Tongue (tissue), 2 donors: ENCODE measurements around the gene RECQL5. TPM values are rescaled to one million over a fixed set of nuclear protein-coding genes. Genes with fewer than 3 reads are reported as not detected.

ENCODE experiments used
- DNase-seq: peaks from one replicate; pipeline ENCODE4 v3.0.0-alpha.2; 2015
- total RNA-seq: library from RNA; depleted of rRNA; stranded (reverse); fragments of >200 nt; gene quantifications from one replicate; pipeline ENCODE4 v1.2.3, GENCODE V29; 2014

The RECQL5 gene
- 21.5 TPM for total RNA-seq

DNA sequence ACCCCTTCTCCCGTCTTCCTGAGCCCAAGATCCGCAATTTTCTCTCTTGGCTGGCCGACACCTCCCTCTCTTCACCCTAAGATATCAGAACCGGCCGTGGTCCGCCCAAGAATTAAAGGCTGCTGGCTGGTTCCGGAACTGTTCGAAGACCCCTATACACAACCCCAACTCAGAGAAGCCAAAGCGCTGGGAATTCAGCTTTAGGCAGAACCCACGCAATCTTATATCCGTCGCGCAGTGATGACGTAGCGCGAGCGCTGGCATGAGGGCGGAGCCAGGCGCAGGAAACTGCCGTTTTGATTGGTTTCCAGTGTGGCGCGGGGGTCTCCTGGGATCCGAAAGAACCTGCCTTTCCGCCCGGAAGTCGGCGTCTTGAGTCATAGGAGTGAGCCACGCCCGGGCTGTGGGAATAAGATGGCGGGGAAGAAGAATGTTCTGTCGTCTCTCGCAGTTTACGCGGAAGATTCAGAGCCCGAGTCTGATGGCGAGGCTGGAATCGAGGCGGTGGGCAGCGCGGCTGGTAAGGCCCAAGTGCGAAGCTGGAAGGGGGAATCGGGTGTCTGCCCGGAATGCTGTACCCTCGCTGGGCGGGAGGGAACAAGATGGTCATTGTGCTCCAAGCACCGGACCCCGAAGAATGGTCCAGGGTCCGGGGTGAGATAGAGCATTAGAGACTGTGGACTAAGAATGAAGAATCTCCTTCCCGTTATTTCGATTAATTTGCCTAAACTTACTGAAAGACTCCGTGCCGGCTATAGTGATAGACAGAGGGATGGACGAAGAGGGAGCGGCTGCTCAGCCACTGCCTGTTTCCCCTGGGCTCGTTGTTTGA, at the start of gene RECQL5, which contains the start of gene SAP30BP:
Gene RECQL5, minus strand, starts transcription at position 196 of the 832 bp plus-strand sequence. CDS start 597 bp downstream, outside the sequence.
Gene SAP30BP, plus strand, starts transcription at position 380 of the 832 bp plus-strand sequence. Its CDS starts 35 bp downstream, at position 415.
- DNase-seq, result peak; percentile 99

DNA sequence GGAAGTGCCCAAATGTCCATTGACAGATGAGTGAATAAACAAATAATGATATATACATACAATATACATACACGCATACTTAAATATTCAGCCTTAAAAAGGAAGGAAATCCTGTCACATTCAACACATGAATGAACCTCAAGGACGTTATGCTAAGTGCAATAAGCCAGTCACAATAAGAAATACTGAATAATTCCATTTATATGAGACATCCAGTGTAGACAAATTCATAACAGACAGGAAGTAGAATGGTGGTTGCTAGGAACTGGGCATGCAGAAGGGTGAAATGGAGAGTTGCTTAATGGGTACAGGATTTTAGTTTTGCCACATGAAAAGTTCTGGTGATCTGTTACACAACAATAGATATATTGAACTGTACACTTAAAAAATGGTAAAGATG, 45.5 kb upstream of the RECQL5 start:
- no peak for DNase-seq

DNA sequence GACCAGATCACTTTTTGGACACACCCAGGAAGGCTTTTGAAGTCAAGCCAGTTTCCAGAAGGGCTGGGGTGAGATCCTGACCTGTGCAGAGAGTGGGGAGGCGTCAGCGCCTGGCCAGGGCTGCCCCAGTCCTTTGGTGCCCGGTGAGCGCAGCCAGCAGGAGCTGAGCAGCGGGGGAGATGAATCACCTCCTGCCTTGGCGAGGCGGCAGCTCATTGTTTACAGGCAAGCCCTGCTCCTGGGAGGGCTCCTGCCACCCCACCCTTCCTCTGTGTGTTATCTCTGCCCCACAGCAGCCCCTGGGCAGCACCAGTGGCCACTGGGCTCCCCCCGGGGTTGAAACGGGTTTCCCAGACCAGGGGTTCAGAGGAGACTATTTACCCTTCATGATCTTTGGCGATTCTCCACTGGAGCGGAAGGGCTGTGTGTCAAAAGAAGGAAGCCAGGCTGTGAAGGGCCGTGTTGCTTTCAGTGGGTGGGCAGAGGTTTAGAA, 40.2 kb upstream of the RECQL5 start:
- DNase-seq, result no peak

DNA sequence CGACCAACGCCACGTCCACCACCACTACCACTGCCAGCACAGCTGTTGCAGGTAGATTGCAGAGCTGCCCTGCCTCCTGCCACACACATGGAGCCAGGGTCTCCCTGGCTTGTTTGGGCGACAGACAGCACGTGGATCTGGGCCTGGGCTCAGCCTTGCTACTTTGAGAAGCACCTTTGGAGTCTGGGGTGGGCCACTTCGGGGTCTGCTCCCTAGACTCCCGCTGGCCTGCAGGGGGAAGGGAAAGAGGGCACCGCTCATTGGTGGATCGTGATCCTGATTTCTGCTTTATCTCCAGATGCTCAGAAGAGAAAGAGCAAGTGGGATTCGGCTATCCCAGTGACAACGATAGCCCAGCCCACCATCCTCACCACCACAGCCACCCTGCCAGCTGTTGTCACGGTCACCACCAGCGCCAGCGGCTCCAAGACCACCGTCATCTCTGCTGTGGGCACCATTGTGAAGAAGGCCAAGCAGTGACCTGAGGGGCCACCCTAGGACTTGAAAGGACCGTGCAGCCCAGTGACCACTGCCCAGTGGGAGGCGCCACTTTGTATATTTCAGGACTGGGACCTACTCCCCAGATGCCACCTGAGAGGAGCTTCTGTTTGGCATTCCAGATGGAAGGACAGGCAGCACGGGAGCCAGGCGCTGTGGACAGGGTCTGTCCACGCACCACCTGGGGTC, 39.2 kb upstream of the RECQL5 start:
- no peak for DNase-seq

DNA sequence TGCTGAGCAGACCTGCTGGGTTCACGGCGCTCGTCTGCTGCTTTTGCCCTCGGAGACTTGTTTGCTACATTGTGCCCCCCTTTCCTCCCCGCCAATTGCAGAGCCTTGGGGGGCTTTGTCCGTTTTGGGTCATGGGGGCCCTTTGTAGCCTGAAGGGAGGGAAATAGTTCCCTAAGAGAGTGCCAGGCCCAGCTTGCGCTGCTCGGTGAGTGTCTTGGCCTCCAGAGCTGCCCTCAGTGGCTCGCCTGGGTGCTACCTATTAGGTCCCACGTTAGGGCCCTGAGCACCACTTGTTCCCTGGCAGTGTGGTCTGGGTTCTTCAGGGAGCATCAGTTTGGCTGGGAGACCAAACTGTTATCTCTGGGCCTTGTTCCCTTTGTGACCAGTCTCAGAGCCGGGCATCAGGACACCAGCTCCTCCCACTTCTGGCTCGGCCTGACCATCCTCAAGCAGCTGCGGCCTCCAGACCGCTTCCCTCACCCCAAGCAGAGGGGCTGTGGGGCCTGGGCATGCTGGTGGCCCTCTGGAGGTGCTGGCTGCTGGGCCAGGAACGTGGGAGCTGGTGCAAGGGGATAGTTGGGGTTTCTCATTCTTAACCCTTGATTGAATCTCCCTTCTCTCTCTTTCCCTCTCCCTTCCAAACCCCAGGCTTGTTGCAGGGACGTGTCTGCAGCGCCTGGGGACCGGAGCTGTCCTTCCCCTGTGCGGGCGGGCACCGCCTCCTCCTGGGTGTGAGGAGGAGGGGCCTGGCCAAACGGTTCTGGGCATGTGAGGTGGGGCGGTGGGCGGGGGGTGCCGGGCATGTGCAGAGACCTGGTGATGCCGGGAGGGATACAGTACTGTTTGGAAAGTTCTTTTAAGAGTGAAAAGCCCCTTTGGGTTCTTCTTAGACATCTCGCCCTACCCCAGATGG, 38.3 kb upstream of the RECQL5 start:
- DNase-seq, result no peak

DNA sequence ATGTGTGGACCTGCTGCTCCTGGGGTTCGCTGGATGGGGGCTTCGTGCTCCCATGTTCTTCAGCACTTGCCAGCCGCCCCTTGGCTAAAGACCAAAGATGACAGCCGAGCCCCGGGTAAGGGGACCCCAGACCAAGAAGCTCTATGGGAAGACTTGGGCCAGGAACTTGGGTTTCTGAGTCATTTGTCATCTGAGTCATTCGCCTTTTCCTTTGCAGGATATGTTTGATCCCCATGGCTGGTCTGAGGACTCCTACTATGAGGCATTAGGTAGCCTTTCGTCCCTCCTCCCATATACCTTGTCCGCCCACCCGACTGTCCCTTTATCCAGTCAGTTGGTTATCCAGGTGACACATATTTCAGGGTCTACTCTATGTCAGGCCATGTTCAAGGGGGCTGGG, 36.6 kb upstream of the RECQL5 start:
- no peak for DNase-seq

DNA sequence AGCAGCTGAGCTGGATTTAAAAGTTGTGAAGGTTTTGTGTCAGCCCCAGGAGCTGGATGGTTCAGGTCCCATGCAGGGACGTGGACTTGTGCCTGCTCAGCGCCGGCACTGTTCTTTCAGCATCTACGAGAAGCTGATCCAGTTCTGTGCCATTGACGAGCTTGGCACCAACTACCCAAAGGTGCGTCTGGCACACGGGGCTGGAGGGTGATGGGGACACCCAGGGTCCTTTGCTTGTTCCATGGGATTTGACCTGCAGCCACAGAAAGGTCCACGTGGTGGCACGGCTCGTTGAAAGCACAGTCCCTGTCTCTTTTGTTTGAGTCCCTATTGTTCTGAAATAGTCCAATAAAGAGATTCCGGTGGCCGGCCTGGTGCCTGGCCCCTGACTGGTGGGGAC, 36.2 kb upstream of the RECQL5 start:
- DNase-seq, result no peak

DNA sequence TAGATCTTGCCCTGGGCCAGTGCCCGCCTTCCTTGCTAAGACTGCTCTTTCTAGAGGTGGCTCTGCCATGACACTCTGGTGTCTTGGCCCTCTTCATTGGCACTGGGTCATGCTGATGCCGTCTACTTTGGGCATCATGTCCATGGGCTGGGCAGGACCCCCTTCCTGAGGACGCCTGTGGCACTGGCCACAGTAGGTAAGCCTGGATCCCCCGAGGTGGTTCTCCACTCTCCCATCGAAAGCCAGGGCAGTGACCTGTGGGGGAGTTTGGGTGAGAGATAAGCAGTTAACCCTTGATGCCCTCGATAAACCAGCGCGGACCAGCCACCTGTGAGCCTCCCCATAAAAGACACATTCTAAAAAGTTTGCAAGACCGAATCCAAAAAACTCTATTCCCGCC, 34.3 kb upstream of the RECQL5 start:
- DNase-seq, result no peak

DNA sequence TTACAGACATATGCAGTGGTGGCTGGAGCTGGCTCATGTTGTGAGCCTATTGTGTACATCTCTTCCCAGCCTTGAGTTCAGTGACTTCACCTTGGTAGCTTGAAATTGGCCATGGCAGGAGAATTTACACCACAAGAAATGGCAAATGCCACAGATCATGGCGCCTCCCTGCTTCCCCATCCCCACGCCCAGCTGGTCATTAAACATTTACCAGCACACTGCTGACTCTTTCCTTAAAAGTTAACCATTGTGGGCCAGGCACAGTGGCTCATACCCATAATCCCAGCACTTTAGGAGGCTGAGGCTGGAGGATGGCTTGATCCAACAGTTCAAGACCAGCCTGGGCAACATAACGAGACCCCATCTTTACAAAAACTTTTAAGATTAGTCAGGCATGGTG, 31.7 kb upstream of the RECQL5 start:
- DNase-seq, result no peak

DNA sequence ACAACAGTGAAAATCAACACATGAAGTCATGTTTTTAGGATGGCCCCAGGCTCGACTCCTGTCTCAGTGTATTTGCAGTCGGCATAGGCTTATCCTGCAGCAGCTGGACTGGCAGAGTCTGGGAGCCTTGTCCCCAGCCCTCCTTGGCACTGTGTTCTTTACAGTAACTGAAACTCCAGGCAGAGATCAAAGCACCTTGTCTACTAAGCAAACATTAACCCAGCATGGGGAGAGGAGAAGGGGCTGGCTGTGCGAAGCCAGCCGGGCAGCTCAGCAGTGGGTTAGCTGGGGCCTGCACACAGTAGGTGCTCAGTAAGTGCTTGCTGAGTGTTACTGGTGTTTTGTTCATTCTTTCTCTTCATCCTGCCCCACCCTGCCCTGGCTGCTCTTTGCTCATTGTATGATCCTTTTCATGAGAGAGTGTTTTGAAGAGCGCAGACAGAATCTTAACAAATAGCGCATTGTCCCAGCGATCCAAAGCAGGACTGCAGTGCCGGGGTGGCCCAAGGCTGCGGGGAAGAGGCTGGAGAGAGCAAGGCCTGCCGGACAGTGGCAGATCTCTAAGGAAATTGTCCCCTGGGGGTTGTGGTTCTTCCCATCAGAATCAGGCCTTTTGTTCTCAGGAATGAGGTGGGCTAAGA, 30.8 kb upstream of the RECQL5 start:
- DNase-seq, result peak; percentile 93

DNA sequence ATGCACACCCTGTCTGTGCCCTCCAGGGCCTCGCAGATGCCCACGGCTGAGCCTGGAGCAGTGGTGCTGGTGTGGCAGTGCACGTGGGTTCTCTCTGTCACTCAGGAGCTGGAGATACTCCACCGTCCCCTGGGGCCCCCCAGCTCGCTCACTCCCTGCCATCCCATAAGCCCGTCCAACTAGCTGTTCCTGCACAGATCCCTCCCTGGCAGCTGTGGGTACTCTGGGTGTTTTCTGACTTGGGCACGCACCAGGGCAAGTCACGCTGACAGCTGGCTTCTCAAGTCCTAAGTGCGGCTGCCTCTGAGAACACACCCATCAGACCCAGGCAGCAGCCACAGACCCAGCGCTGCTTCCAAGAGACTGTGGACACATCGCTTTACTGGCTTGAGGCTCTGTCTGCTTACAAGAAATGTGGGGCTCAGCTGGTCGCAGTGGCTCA, 28.9 kb upstream of the RECQL5 start:
- DNase-seq, result peak; percentile 97

DNA sequence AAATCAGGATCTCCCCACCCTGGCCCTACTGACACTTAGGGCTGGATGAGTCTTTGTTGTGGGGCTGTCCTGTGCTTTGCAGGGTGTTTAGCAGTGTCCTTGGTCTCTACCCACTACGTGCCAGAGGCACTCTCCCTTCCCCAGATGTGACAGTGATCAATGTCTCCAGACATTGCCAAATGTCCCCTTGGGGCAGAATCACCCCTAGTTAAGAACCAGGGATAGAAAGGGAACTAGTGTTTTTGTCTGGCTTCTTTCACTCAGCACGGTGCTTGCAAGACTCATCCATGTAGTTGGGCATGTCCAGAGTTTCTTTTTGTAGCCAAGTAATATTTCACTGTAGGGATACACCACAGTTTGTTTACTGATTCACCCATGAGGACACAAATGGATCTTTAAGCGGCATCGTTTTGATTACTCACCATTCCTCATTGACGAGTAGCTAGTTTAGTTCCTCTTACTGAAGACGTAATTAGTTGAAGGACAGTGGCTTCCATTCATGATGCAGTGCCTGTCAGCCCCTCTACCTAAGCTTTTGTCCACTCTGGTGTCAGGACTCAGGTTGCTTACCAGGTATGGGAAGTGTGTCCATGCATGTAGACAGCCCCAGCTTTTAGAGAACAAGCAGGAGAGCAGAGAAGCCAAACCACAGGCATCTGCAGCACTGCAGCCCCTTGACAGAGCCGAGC, 28.3 kb upstream of the RECQL5 start:
- no peak for DNase-seq

DNA sequence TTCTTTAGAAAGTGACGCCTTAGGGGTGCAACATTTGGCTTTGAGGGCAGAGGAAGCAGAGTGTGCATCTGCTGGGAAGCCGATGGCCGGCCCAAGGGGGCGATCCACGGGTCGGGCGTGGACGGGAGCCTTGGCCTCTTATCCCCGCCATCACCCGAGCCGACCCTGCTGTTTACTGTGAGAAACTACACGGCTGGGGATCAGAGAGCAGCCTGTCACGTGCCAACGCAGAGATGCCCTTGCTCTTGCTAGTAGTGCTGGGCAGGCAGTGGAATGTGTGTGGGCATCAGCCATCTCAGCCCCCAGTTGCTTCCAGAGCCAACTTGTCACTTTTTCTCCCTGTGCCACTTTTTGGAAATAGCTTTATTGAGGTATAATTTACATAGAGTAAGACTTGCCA, 27.6 kb upstream of the RECQL5 start:
- DNase-seq, result no peak

DNA sequence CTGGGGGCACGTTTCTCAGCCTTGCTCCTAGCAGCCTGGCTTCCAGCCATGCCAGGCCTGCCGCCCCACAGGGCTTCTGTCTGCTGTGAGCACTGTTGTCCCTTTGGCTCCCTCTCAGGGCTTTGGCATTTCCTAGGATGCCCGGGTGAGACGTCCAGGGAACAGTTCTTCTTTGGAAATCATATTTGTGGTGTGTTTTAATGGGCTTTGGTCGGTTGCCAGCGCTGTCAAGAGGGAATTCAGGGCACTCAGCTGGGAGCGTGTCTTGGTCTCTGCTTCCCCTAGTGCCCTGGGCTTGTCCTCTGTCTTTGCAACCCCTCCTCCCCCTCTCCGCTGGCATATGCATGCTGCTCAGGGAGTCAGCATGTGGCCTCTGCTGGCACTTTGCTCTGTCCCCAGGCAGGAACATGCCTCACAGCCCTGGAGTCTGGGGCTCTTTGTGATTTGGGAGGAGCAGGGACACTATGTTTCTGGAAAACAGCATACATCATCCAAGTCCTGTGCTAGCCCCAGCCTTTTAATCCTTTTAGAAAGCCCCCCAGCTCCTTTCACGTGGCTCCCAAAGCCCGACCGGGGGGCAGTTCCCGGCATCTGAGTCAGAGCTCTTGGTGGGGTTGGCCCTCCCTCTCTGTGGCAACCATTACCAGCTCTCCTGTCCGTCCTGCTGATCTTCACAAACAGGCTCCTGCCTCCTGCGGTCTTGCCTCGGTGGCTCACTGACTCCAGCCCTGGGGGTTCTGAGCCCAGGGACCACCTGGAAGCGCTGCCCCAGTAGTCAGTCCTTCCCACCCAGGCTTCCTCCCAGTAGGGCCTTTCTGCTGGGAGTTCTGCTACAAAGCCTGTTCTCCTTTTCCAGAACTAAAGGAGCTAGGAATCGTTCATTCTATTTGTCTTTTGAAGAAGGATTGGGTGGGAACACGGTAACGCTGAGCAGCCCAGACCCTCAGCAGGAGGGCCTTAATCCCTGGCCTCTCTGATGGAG, 26.8 kb upstream of the RECQL5 start:
- peak; percentile 89 for DNase-seq

DNA sequence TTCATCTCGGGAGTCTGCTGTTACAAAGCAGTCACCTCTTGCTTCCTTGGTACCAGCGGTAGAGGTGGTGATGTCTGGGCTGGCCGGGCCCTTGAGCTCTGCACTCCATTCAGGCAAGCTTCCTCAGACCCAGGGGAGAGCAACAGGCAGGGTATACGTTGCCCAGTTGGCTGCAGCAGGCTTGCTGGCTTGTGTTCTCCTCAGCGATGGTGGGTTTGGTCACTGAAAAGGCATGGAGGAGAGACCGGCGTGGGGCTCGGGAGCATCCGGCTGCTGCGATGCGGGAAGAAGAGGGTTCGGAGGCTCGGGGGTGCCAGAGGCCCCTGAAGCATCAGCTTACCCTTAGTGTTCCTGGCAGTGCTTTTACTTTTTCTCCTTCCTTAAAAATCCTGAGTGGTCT, 26.0 kb upstream of the RECQL5 start:
- DNase-seq, result no peak

DNA sequence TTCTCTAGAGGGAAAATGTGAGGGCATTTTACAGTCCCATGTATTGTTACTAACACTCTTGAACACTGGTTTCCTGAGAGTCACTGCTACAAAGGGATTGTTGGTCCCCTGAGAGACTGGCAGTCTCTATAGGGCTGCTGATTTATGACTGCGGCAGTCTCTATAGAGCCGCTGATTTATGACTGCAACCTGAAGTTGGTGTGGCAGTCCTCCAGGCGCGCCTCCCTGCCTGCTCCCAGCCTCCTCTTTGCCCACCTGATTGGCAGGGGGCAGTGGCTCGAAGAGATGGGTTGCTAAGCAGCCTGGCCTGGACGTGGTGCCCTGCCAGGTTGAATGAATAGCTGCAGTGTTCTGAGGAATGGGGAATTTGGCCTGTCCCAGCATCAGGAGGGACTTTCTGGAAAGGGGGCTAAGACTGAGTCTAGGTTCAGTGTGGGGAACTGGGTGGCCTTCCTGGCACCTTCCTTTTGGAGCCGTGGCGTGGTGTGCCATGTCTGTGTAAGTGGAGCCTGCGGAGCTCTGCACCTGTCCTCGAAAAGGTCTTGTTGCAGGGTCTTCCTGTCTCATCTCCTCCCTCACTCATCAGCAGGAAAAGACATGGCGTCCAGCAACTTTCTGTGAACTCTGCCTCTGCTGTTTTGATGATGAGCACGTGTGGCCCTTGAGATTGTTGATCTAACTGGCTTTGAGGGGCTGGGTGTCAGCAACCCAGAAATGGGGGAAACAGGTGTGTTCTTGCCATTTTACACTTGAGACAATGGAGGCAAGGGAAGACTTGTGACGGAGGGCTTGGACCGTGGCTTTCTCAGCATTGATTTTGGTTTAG, 25.1 kb upstream of the RECQL5 start:
- DNase-seq, result peak; percentile 55

DNA sequence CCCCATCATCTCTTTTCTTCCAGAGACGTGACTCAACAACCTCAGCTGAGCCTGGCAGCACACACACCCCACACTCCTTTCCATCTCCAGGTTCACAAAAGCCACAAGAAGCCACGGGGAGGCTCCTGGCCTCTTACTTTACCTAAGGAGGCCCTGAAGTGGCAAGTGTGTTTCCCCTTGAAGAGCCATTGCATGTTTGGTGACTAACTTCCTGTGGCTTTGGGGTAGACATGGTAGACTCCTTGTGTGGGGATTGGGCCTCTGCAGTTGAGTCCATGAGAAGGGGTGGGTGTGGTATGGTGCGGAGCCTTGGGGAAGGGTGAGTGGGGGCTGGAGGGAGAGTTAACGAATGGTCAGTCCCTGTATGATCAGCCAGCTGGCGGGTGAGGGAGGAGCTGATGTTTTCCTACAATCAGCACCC, 24.4 kb upstream of the RECQL5 start:
- DNase-seq, result no peak

DNA sequence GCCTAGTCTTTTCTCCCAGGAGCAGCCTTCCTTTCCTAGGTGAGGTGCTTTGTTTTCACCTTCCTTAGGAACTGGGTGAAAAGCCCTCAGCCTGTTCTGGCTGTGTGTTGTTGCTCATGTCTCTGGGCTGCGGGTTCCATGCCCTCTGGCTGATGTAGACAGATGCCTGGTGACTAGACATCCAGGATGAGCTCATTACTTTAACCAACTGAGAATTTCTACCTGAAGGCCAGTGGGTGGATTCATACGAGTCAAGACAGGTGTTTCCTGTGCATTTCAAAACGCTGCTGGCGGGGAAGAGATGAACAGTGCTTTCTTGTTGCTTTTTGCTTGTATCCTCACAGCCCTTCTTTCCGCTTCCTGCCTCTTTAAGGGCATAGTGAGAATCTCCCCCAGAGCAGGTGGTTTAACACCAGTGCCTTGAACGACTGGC, 22.5 kb upstream of the RECQL5 start:
- peak; percentile 53 for DNase-seq
